GM12878 (cell line): Measurements from ENCODE around the gene NONO.

Experiments
- CHD1 ChIP-seq: IDR thresholded peaks from 2 replicates; pipeline ENCODE4 v1.6.1; 2012; ENCODE audit warnings: low read depth, low read length, improper control_type of control experiment
- POLR2A ChIP-seq: IDR thresholded peaks from 2 replicates; pipeline ENCODE4 v1.6.1; 2011; ENCODE audit warnings: low read depth, mild to moderate bottlenecking, low read length
- RAD21 ChIP-seq: IDR thresholded peaks from 2 replicates; pipeline ENCODE4 v1.6.1; 2011; ENCODE audit warnings: mild to moderate bottlenecking, low read depth, low read length, moderate library complexity; ENCODE audit not compliant: insufficient read depth
- SREBF1 ChIP-seq: IDR thresholded peaks from 2 replicates; pipeline ENCODE4 v1.6.1; 2012; ENCODE audit warnings: mild to moderate bottlenecking, low read length
- SUPT20H ChIP-seq: IDR thresholded peaks from 2 replicates; pipeline ENCODE4 v1.6.1; 2011; ENCODE audit warnings: low read depth, mild to moderate bottlenecking, low read length, moderate library complexity, borderline replicate concordance; ENCODE audit not compliant: control insufficient read depth
- TF ChIP-seq, protein P1 (sequence below), 3 experiments: IDR thresholded peaks in 2 of 3; conservative IDR thresholded peaks in 1 of 3; 2 replicates each; pipeline ENCODE4 v1.5.1; 2011; ENCODE audit warnings: low read depth in 3 of 3, low read length in 3 of 3, mild to moderate bottlenecking in 3 of 3, control low read depth in 2 of 3, moderate library complexity in 2 of 3, inconsistent platforms in 1 of 3, mixed read lengths in 1 of 3; ENCODE audit not compliant: control insufficient read depth in 2 of 3, insufficient read depth in 1 of 3; ENCODE audit errors: extremely low read depth in 1 of 3

GRCh38 chrX:71321731-71322130 lies 38.3 kb downstream of the NONO start:
- TF ChIP-seq CHD1, result no peak
- no peak for TF ChIP-seq SREBF1
- TF ChIP-seq SUPT20H, result no peak
- no peak for TF ChIP-seq RAD21
- no peak for TF ChIP-seq POLR2A
- TF ChIP-seq, protein P1, sequence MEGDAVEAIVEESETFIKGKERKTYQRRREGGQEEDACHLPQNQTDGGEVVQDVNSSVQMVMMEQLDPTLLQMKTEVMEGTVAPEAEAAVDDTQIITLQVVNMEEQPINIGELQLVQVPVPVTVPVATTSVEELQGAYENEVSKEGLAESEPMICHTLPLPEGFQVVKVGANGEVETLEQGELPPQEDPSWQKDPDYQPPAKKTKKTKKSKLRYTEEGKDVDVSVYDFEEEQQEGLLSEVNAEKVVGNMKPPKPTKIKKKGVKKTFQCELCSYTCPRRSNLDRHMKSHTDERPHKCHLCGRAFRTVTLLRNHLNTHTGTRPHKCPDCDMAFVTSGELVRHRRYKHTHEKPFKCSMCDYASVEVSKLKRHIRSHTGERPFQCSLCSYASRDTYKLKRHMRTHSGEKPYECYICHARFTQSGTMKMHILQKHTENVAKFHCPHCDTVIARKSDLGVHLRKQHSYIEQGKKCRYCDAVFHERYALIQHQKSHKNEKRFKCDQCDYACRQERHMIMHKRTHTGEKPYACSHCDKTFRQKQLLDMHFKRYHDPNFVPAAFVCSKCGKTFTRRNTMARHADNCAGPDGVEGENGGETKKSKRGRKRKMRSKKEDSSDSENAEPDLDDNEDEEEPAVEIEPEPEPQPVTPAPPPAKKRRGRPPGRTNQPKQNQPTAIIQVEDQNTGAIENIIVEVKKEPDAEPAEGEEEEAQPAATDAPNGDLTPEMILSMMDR (IDR thresholded peaks at IDR 0.05 in 2 of 3, conservative IDR thresholded peaks at IDR 0.05 in 1 of 3; ENCODE audit: control insufficient read depth in 2 of 3, extremely low read depth in 1 of 3, insufficient read depth in 1 of 3, low read depth in 3 of 3, low read length in 3 of 3), result no peak
